CD4-positive, CD25-positive, alpha-beta regulatory T cell (primary cell): ENCODE results near the gene SART1. TPM values are rescaled to one million over a fixed set of nuclear protein-coding genes. Genes with fewer than 3 reads are reported as not detected.

Source experiments
- ATAC-seq, 2 donors: fragments of 150-1000 bp; cut with Tn5 transposase; one replicate each; pipeline ENCODE4 v1.10.0; 2021; ENCODE audit warnings: low read depth in 2 of 2, moderate number of reproducible peaks in 2 of 2, moderate library complexity in 1 of 2
- DNase-seq, 3 donors: peaks; one replicate each; pipeline versions ENCODE4 v3.0.0 to v3.0.0-alpha.2; 2012 to 2022; ENCODE audit warnings: mixed read lengths in 1 of 3
- H3K27ac ChIP-seq: one replicate; pipeline ENCODE4 v1.7.0; 2013; ENCODE audit warnings: mild to moderate bottlenecking, low read length; ENCODE audit not compliant: insufficient read depth, poor library complexity, severe bottlenecking
- H3K27me3 ChIP-seq: one replicate; pipeline ENCODE4 v1.7.0; 2013; ENCODE audit warnings: low read length; ENCODE audit not compliant: control insufficient read depth, insufficient read depth
- H3K36me3 ChIP-seq: one replicate; pipeline ENCODE4 v1.7.0; 2013; ENCODE audit warnings: mild to moderate bottlenecking, low read length, moderate library complexity; ENCODE audit not compliant: control insufficient read depth, insufficient read depth
- H3K4me1 ChIP-seq: 2 replicates; pipeline ENCODE4 v1.7.0; 2013; ENCODE audit warnings: mild to moderate bottlenecking, low read length; ENCODE audit not compliant: insufficient read depth, control insufficient read depth, poor library complexity, severe bottlenecking
- H3K4me3 ChIP-seq: one replicate; pipeline ENCODE4 v1.7.0; 2013; ENCODE audit warnings: low read depth, mild to moderate bottlenecking, low read length, moderate library complexity
- H3K9me3 ChIP-seq, 2 experiments: 1 replicate in 1 of 2; 2 replicates in 1 of 2; pipeline ENCODE4 v1.7.0; 2013; ENCODE audit warnings: low read length in 2 of 2, mild to moderate bottlenecking in 1 of 2, moderate library complexity in 1 of 2; ENCODE audit not compliant: control insufficient read depth in 2 of 2
- H3K27ac Mint-ChIP-seq, 3 donors: one replicate each; pipeline ENCODE4 v1.8.0; 2020 to 2022; ENCODE audit warnings: mild to moderate bottlenecking in 3 of 3, mixed read lengths in 3 of 3, moderate library complexity in 2 of 3
- H3K27me3 Mint-ChIP-seq: one replicate; pipeline ENCODE4 v1.8.0; 2022; ENCODE audit warnings: mild to moderate bottlenecking, mixed read lengths
- H3K36me3 Mint-ChIP-seq: one replicate; pipeline ENCODE4 v1.8.0; 2020; ENCODE audit warnings: mixed read lengths
- H3K4me1 Mint-ChIP-seq, 4 donors: one replicate each; pipeline ENCODE4 v1.8.0; 2020 to 2022; ENCODE audit warnings: mixed read lengths in 4 of 4, mild to moderate bottlenecking in 1 of 4
- H3K4me3 Mint-ChIP-seq, 4 donors: one replicate each; pipeline ENCODE4 v1.8.0; 2020 to 2022; ENCODE audit warnings: mild to moderate bottlenecking in 4 of 4, mixed read lengths in 4 of 4, moderate library complexity in 3 of 4
- H3K9me3 Mint-ChIP-seq, 7 donors: one replicate each; pipeline ENCODE4 v1.8.0; 2020 to 2022; ENCODE audit warnings: mixed read lengths in 7 of 7, mild to moderate bottlenecking in 3 of 7, moderate library complexity in 2 of 7
- polyA plus RNA-seq, 4 donors: library from polyadenylated mRNA; unstranded; fragments of 300-500 nt; fragmentation: Illumina TruSeq; gene quantifications; one replicate each; pipeline ENCODE4 v1.2.3, GENCODE V29; 2021
- total RNA-seq: library from RNA; stranded (reverse); gene quantifications from one replicate; pipeline ENCODE4 v1.2.3, GENCODE V29; 2022

Gene SART1
- total and polyA plus RNA-seq, 5 donors from 2014 or later: 15.8 to 94.0 (median 21.6) TPM

GRCh38 chr11:65988791-65989592, 27.5 kb downstream of the SART1 start:
- Mint-ChIP-seq H3K27ac (peak overlapping the region; percentile 48 to 77 (median 66)), H3K36me3 (no peaks in the 10 kb centered on the region), H3K4me3 (peak overlapping the region in 1 of 4 donors; percentile 3), H3K4me1 (peaks cover 5 to 8% (median 6%) of the 10 kb centered on the region in 4 donors), H3K9me3 (peaks cover 0 to 3% (median 0%) of the 10 kb centered on the region in 7 donors), H3K27me3 (no peaks in the 10 kb centered on the region)
- DNase-seq (peak; percentile 86 to 97 (median 94)), ATAC-seq (peak; percentile 99 to 100)
- Histone ChIP-seq H3K9me3 (no peaks in the 10 kb centered on the region), H3K4me3 (no peak overlapping the region), H3K27me3 (no peaks in the 10 kb centered on the region), H3K4me1 (no peaks in the 10 kb centered on the region), H3K27ac (peak overlapping the region; percentile 55), H3K36me3 (no peaks in the 10 kb centered on the region)

DNA sequence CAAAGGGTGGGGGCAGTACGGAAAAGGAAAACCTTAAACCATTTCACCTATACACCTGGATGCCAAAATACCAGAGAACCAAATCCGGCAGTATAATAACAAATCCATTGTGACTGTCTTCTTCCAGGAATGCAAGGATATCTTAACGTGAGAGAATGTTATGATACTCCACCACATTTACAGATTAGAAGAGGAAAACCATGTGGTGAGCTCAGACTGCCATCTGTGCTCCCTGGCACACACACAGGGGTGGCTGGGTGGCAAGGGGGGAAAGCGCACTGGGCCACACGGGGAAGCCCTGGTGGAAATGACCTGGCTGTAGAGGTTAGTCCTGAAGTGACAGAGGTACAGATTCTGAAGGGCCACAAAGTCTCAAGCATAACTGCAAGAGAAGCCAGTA, 30.5 kb downstream of the SART1 start:
- Mint-ChIP-seq H3K9me3 (peaks cover 0 to 3% (median 0%) of the 10 kb centered on the region in 7 donors), H3K27ac (peak overlapping the region in 1 of 3 donors; percentile 6), H3K27me3 (no peaks in the 10 kb centered on the region), H3K36me3 (peaks cover 4% of the 10 kb centered on the region), H3K4me1 (peaks cover 5 to 11% (median 7%) of the 10 kb centered on the region in 4 donors), H3K4me3 (no peak overlapping the region)
- H3K27ac ChIP-seq: no peak overlapping the region
- no peaks in the 10 kb centered on the region for H3K4me1 ChIP-seq
- no peaks in the 10 kb centered on the region for H3K9me3 ChIP-seq
- no peaks in the 10 kb centered on the region for H3K27me3 ChIP-seq
- no peak for DNase-seq
- H3K4me3 ChIP-seq: no peak overlapping the region
- H3K36me3 ChIP-seq: peaks cover 2% of the 10 kb centered on the region
- ATAC-seq: no peak

GRCh38 chr11:65997286-65997685, 35.8 kb downstream of the SART1 start:
- H3K4me3 ChIP-seq: no peak overlapping the region
- ATAC-seq: no peak
- H3K36me3 ChIP-seq: peaks cover 34% of the 10 kb centered on the region
- no peak for DNase-seq
- H3K4me3 Mint-ChIP-seq: peak overlapping the region in 2 of 4 donors; percentile 23 to 48
- H3K4me1 ChIP-seq: peaks cover 23% of the 10 kb centered on the region
- peaks cover 9% of the 10 kb centered on the region for H3K27me3 Mint-ChIP-seq
- no peaks in the 10 kb centered on the region for H3K27me3 ChIP-seq
- H3K27ac Mint-ChIP-seq: peak overlapping the region in 1 of 3 donors; percentile 5
- no peaks in the 10 kb centered on the region for H3K9me3 ChIP-seq
- peaks cover 0 to 41% (median 25%) of the 10 kb centered on the region in 4 donors for H3K4me1 Mint-ChIP-seq
- H3K27ac ChIP-seq: no peak overlapping the region
- H3K9me3 Mint-ChIP-seq: peaks cover 0 to 2% (median 0%) of the 10 kb centered on the region in 7 donors
- H3K36me3 Mint-ChIP-seq: peaks cover 29% of the 10 kb centered on the region

DNA sequence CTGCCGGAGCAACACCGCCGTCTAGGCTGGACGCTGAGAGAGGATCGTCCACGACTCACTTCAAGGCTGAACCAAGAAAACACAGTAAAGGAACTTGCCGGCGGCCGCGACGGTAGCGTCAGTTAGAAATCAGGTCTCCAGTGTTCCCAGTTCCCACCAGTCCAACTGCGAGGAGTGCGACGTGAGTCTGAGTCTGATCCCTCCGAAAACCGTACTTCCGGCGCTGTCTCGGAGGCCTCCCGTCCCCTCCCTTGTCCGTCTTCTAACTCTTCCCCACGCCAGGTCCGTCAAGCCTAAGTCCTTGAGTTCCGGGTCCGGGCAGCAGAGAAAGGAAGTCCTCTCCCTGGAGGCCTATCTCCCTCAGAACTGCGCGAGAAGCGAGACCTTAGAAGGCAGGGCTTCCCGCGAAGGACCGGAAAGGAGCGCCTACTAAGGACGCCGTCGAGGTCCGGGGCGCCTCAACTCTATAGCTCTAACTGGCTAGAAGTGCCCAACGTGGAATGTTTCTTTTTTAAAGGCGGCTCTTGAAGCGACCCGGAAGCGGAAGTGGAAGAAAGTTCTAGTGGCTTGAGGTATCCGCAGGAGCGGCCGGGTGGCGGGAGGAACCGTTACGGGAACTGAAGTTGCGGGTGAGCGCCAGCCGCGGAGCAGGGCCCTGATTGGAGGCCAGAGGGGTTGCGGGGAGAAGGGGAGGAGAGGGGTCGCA, 40.6 kb downstream of the SART1 start, which contains the start of the genes BANF1 and EIF1AD:
Gene BANF1, plus strand, starts transcription at position 562 of the 706 bp plus-strand sequence. CDS start 748 bp downstream, outside the sequence.
Gene EIF1AD, minus strand, starts transcription at position 216 of the 706 bp plus-strand sequence. CDS start 1,768 bp downstream, outside the sequence.
- Mint-ChIP-seq H3K9me3 (no peaks in the 10 kb centered on the region), H3K4me3 (peak within 1 kb of the TSS; percentile 93 to 100 (median 99)), H3K27me3 (peaks cover 13% of the 10 kb centered on the region), H3K4me1 (peaks cover 0 to 57% (median 27%) of the 10 kb centered on the region in 4 donors), H3K36me3 (peaks cover 26% of the 10 kb centered on the region), H3K27ac (peak within 1 kb of the TSS; percentile 98 to 100 (median 99))
- peak; percentile 87 to 99 (median 96) for DNase-seq
- peak within 1 kb of the TSS; percentile 90 for H3K4me3 ChIP-seq
- peaks cover 40% of the 10 kb centered on the region for H3K36me3 ChIP-seq
- peaks cover 32% of the 10 kb centered on the region for H3K4me1 ChIP-seq
- no peaks in the 10 kb centered on the region for H3K27me3 ChIP-seq
- peak; percentile 79 to 86 for ATAC-seq
- no peaks in the 10 kb centered on the region for H3K9me3 ChIP-seq
- peak within 1 kb of the TSS; percentile 91 for H3K27ac ChIP-seq

GRCh38 chr11:66002648-66003225, 41.2 kb downstream of the SART1 start:
- Mint-ChIP-seq H3K9me3 (no peaks in the 10 kb centered on the region), H3K36me3 (peaks cover 22% of the 10 kb centered on the region), H3K4me1 (peaks cover 0 to 52% (median 27%) of the 10 kb centered on the region in 4 donors), H3K27me3 (peaks cover 13% of the 10 kb centered on the region), H3K4me3 (peak overlapping the region; percentile 93 to 100 (median 99)), H3K27ac (peak overlapping the region; percentile 49 to 99 (median 98))
- H3K27me3 ChIP-seq: no peaks in the 10 kb centered on the region
- ATAC-seq (peak; percentile 70 to 71), DNase-seq (no peak)
- peaks cover 35% of the 10 kb centered on the region for H3K36me3 ChIP-seq
- H3K4me3 ChIP-seq: peak overlapping the region; percentile 83
- peaks cover 32% of the 10 kb centered on the region for H3K4me1 ChIP-seq
- H3K9me3 ChIP-seq: no peaks in the 10 kb centered on the region
- peak overlapping the region; percentile 91 for H3K27ac ChIP-seq

GRCh38 chr11:66003291-66003690, 41.8 kb downstream of the SART1 start:
- peaks cover 0 to 48% (median 26%) of the 10 kb centered on the region in 4 donors for H3K4me1 Mint-ChIP-seq
- H3K27ac Mint-ChIP-seq: peak overlapping the region in 2 of 3 donors; percentile 71 to 98
- peak overlapping the region; percentile 91 for H3K27ac ChIP-seq
- peak overlapping the region; percentile 88 to 100 (median 96) for H3K4me3 Mint-ChIP-seq
- ATAC-seq (no peak), DNase-seq (no peak)
- H3K27me3 Mint-ChIP-seq: peaks cover 13% of the 10 kb centered on the region
- H3K36me3 Mint-ChIP-seq: peaks cover 19% of the 10 kb centered on the region
- peak overlapping the region; percentile 83 for H3K4me3 ChIP-seq
- no peaks in the 10 kb centered on the region for H3K9me3 ChIP-seq
- H3K36me3 ChIP-seq: peaks cover 30% of the 10 kb centered on the region
- peaks cover 32% of the 10 kb centered on the region for H3K4me1 ChIP-seq
- H3K9me3 Mint-ChIP-seq: no peaks in the 10 kb centered on the region
- no peaks in the 10 kb centered on the region for H3K27me3 ChIP-seq

- peaks cover 0 to 42% (median 20%) of the 10 kb centered on the region in 4 donors for H3K4me1 Mint-ChIP-seq
- ATAC-seq: no peak
- peaks cover 11% of the 10 kb centered on the region for H3K36me3 Mint-ChIP-seq
- no peak for DNase-seq
- Histone ChIP-seq H3K9me3 (no peaks in the 10 kb centered on the region), H3K4me3 (no peak overlapping the region), H3K36me3 (peaks cover 22% of the 10 kb centered on the region), H3K27ac (no peak overlapping the region), H3K4me1 (peaks cover 32% of the 10 kb centered on the region), H3K27me3 (no peaks in the 10 kb centered on the region)
- H3K4me3 Mint-ChIP-seq: peak overlapping the region; percentile 24 to 93 (median 68)
- no peaks in the 10 kb centered on the region for H3K9me3 Mint-ChIP-seq
- H3K27ac Mint-ChIP-seq: peak overlapping the region in 2 of 3 donors; percentile 46 to 66
- peaks cover 13% of the 10 kb centered on the region for H3K27me3 Mint-ChIP-seq
These were observed 42.7 kb downstream of the SART1 start for GRCh38 chr11:66004186-66004585.
